Ovary (tissue), 9 donors: Measurements from ENCODE around the gene ANKS1B. TPM values are rescaled to one million over a fixed set of nuclear protein-coding genes. Genes with fewer than 3 reads are reported as not detected.

Experiments used
- DNase-seq, 5 donors: peaks; one replicate each; pipeline ENCODE4 v3.0.0-alpha.2; 2019 to 2020
- H3K27ac ChIP-seq, 2 donors: fragments of 200-600 bp; one replicate each; pipeline versions ENCODE4 v1.5.1 to v1.8.0; 2019 to 2022
- H3K27me3 ChIP-seq: fragments of 200-600 bp; one replicate; pipeline ENCODE4 v1.8.0; 2022
- H3K36me3 ChIP-seq: fragments of 200-600 bp; sonication (generic); one replicate; pipeline ENCODE4 v1.5.1; 2019
- H3K4me1 ChIP-seq: one replicate; pipeline ENCODE4 v1.8.1; 2013; ENCODE audit warnings: mild to moderate bottlenecking, moderate library complexity; ENCODE audit not compliant: insufficient read depth
- H3K4me3 ChIP-seq: fragments of 200-600 bp; sonication (generic); one replicate; pipeline ENCODE4 v1.5.1; 2017
- H3K9me3 ChIP-seq, 2 donors: fragments of 200-600 bp in 1 of 2; sonication (generic) in 1 of 2; one replicate each; pipeline versions ENCODE4 v1.5.1 to v1.8.1; 2013 to 2019; ENCODE audit warnings: mild to moderate bottlenecking in 1 of 2, moderate library complexity in 1 of 2
- EP300 ChIP-seq: sonication (generic); formaldehyde crosslinking; IDR thresholded peaks from one replicate; pipeline ENCODE4 v1.6.1; 2017; ENCODE audit warnings: antibody characterized with exemption
- POLR2A ChIP-seq: fragments of 450-650 bp; IDR thresholded peaks from one replicate; pipeline ENCODE4 v1.6.1; 2017; ENCODE audit warnings: antibody characterized with exemption, mild to moderate bottlenecking, moderate library complexity
- WGBS, 3 donors: extraction: QIAGEN DNeasy Blood & Tissue Kit in 1 of 3; methylation state at CpG; one replicate each; pipeline versions ENCODE4 v1.1.5 to v1.1.7; 2013 to 2017; 5-methylcytosine and 5-hydroxymethylcytosine counted together
- intact Hi-C, 4 donors: fragments of 100-400 bp; cut with DNase I; formaldehyde crosslinking; loops; one replicate each; pipeline versions ENCODE4 v1.11.0 to v1.15.1; 2022 to 2023
- polyA plus RNA-seq, 2 donors: library from polyadenylated mRNA; stranded (reverse); fragments of 200-250 nt in 1 of 2; fragments of 350-450 nt in 1 of 2; fragmentation: Illumina TruSeq in 1 of 2; extraction: RNeasy Lipid Tissue Mini Kit (QIAGEN cat#74804) in 1 of 2; gene quantifications; one replicate each; pipeline ENCODE4 v1.2.3, GENCODE V29; 2013 to 2014
- total RNA-seq, 7 donors: library from RNA; depleted of rRNA in 2 of 7; stranded (reverse); fragments of >200 nt in 2 of 7; fragmentation: NEBNext Ultra II Directional in 3 of 7; extraction: Animal tissue kit (Norgen Biotek cat#: 25700) in 3 of 7; gene quantifications; one replicate each; pipeline versions ENCODE4 v1.1.0 to v1.2.4, GENCODE V29; 2016 to 2023
- TF ChIP-seq, protein P1 (sequence below), 3 donors: fragments of 450-650 bp in 2 of 3; fragments of 200-600 bp in 1 of 3; IDR thresholded peaks; one replicate each; pipeline versions ENCODE4 v1.5.1 to v1.8.0; 2016 to 2022; ENCODE audit warnings: antibody characterized with exemption in 3 of 3, mild to moderate bottlenecking in 1 of 3
- donor health status: DM: no; HTN: no; CAD: no; lungs with moderate emphysema.
- donor health status: DM: no; HTN: no; CAD: no.
- donor health status: Bipolar disorder and iron deficiency.
- donor health status: DM: yes; HTN: yes; CAD: no.
- donor health status: DM: no; HTN: no; CAD: no.
- donor health status: DM: yes; HTN: yes; CAD: no.

ANKS1B gene
- total and polyA plus RNA-seq, 9 donors = 0.80 to 34.9 (median 7.7) TPM

DNA sequence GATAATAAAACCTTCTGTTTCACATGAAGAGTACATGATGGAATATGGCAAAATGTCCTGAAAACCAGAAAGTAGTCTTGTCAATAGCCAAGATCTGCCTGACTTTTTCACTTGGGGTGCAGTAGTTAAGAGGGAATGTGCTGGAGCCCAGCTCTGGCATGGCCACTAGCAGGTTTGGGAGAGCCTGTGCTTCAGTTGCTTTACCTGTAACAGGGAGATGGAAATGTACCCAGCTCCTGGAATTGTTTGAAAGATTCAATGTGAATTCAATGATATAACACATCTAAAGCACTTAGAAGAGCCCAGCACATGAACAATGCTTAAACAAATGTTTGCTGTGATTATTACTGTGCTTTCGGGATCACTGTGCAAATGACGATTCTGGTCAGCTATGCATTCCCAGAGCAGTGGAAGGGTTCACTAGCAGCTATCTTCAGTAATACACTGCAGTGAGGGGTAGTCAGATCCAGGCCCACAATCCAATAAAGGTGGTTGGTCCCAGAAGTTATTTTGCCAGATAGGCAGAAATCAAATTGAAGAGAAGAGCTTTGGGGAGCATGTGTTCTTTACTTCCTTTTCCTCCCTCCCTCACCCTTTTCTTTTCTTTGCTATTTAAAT is 1114.7 kb downstream of the ANKS1B start:
- Histone ChIP-seq H3K4me1 (no peaks in the 10 kb centered on the region), H3K36me3 (no peaks in the 10 kb centered on the region), H3K27ac (no peak overlapping the region), H3K4me3 (no peak overlapping the region), H3K27me3 (no peaks in the 10 kb centered on the region), H3K9me3 (no peaks in the 10 kb centered on the region)
- TF ChIP-seq EP300 = no peak
- TF ChIP-seq, protein P1, sequence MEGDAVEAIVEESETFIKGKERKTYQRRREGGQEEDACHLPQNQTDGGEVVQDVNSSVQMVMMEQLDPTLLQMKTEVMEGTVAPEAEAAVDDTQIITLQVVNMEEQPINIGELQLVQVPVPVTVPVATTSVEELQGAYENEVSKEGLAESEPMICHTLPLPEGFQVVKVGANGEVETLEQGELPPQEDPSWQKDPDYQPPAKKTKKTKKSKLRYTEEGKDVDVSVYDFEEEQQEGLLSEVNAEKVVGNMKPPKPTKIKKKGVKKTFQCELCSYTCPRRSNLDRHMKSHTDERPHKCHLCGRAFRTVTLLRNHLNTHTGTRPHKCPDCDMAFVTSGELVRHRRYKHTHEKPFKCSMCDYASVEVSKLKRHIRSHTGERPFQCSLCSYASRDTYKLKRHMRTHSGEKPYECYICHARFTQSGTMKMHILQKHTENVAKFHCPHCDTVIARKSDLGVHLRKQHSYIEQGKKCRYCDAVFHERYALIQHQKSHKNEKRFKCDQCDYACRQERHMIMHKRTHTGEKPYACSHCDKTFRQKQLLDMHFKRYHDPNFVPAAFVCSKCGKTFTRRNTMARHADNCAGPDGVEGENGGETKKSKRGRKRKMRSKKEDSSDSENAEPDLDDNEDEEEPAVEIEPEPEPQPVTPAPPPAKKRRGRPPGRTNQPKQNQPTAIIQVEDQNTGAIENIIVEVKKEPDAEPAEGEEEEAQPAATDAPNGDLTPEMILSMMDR (IDR thresholded peaks at IDR 0.05) = no peak
- TF ChIP-seq POLR2A = no peak
- DNase-seq = no peak
- intact Hi-C loops = no loop called here
- 91 to 94% (median 92%) methylated on average over 2 of the region's 2 CpGs for WGBS, 3 donors

DNA sequence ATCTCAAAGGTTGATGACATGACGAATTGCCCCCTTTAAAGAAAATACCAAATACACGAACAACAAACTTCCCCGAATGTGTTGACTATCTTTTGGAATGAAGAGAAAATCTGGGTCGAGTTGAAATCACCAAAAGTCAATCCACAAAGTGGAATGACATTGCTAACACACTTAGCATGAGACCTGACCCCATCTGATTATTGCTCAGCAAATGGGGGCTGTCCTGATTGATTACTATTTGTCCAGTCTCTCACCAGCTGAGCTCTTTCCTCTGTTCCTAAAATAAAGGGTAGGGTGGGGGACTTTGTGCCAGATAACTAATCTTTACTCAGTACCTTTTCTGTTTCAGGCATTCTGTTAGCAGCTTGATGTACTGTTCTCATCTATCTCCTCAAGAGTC is 1116.2 kb downstream of the ANKS1B start:
- H3K27ac ChIP-seq = no peak overlapping the region
- no peaks in the 10 kb centered on the region for H3K27me3 ChIP-seq
- no peaks in the 10 kb centered on the region for H3K36me3 ChIP-seq
- WGBS, 3 donors = 74 to 83% (median 75%) methylated on average over 4 of the region's 4 CpGs
- no peaks in the 10 kb centered on the region for H3K9me3 ChIP-seq
- TF ChIP-seq EP300 (no peak), POLR2A (no peak)
- TF ChIP-seq, protein P1 (IDR thresholded peaks at IDR 0.05) = no peak
- H3K4me3 ChIP-seq = no peak overlapping the region
- intact Hi-C loops = no loop called here
- no peak for DNase-seq
- no peaks in the 10 kb centered on the region for H3K4me1 ChIP-seq

DNA sequence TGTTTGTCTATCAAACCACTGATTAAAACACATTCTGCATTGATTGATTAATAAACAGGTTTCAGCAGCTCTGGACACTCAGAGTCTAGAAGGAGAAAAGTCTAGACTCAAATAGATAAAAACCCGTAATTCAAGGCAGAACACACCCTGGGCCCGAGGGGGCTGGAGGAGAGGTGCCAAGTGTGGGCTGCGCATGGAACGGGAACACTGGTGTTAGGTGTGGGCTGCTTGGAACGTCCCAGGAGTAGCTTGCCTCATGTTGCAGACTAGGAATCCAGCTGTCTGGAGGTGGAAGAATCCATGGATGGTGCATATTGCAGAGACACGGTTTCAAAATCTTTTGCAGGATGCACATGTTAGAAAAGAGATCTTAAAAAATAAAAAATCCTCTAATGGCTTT is 1116.7 kb downstream of the ANKS1B start:
- WGBS, 3 donors = 74 to 84% (median 80%) methylated on average over 6 of the region's 6 CpGs
- intact Hi-C loops = no loop called here
- no peak for DNase-seq
- Histone ChIP-seq H3K4me3 (no peak overlapping the region), H3K27me3 (no peaks in the 10 kb centered on the region), H3K36me3 (no peaks in the 10 kb centered on the region), H3K4me1 (no peaks in the 10 kb centered on the region), H3K9me3 (no peaks in the 10 kb centered on the region), H3K27ac (no peak overlapping the region)
- TF ChIP-seq EP300 (no peak), POLR2A (no peak)
- TF ChIP-seq, protein P1 (IDR thresholded peaks at IDR 0.05) = no peak

DNA sequence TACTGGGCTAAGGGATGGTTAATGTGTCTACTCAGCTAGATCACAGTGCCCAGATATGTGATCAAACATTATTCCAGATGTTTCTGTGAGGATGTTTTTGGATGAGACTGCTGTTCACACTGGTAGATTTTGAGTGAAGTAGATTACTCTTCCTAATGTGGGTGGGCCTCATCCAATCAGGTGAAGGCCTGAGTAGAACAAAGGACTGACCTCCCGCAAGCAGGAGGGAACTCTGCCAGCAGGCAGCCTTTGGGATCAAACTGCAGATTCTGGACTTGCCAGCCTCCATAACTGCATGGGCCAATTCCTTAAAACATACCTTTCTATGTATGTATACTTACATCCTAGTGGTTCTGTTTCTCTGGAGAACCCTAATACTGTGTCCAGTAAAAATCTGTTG is 1120.4 kb downstream of the ANKS1B start:
- H3K4me1 ChIP-seq = no peaks in the 10 kb centered on the region
- no peak overlapping the region for H3K27ac ChIP-seq
- TF ChIP-seq EP300 = no peak
- TF ChIP-seq POLR2A = no peak
- TF ChIP-seq, protein P1 (IDR thresholded peaks at IDR 0.05) = no peak
- no peaks in the 10 kb centered on the region for H3K9me3 ChIP-seq
- H3K4me3 ChIP-seq = no peak overlapping the region
- H3K36me3 ChIP-seq = no peaks in the 10 kb centered on the region
- intact Hi-C loops = no loop called here
- H3K27me3 ChIP-seq = no peaks in the 10 kb centered on the region
- DNase-seq = no peak
- 48 to 97% (median 93%) methylated on average over 1 of the region's 1 CpG for WGBS, 3 donors
